ENCODE data around the gene AFAP1L1.

DNA sequence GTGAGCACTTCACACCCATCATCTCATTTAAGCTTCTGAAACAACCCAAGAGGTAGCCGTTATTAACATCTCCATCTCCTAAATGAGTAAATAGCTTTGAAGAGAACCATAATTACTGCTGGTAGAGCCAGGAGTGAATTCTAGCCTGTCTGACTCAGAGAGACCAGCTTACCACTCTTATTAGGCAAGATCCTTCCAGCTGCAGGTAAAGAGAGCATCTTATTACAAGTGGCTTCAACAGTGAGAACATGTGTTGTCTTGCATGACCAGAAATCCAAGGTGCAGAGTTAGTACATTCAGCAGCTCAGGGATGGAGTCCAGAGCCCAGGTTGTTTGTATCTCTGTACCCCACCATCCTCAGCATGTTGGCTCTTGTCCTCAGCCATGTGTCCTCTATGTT lies 10.9 kb upstream of the AFAP1L1 start:
- TF ChIP-seq, protein P1, sequence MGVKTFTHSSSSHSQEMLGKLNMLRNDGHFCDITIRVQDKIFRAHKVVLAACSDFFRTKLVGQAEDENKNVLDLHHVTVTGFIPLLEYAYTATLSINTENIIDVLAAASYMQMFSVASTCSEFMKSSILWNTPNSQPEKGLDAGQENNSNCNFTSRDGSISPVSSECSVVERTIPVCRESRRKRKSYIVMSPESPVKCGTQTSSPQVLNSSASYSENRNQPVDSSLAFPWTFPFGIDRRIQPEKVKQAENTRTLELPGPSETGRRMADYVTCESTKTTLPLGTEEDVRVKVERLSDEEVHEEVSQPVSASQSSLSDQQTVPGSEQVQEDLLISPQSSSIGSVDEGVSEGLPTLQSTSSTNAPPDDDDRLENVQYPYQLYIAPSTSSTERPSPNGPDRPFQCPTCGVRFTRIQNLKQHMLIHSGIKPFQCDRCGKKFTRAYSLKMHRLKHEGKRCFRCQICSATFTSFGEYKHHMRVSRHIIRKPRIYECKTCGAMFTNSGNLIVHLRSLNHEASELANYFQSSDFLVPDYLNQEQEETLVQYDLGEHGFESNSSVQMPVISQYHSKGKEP (tag by site-specific recombination; IDR thresholded peaks at IDR 0.05), result no peak
- TF ChIP-seq, protein P2, sequence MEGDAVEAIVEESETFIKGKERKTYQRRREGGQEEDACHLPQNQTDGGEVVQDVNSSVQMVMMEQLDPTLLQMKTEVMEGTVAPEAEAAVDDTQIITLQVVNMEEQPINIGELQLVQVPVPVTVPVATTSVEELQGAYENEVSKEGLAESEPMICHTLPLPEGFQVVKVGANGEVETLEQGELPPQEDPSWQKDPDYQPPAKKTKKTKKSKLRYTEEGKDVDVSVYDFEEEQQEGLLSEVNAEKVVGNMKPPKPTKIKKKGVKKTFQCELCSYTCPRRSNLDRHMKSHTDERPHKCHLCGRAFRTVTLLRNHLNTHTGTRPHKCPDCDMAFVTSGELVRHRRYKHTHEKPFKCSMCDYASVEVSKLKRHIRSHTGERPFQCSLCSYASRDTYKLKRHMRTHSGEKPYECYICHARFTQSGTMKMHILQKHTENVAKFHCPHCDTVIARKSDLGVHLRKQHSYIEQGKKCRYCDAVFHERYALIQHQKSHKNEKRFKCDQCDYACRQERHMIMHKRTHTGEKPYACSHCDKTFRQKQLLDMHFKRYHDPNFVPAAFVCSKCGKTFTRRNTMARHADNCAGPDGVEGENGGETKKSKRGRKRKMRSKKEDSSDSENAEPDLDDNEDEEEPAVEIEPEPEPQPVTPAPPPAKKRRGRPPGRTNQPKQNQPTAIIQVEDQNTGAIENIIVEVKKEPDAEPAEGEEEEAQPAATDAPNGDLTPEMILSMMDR (tag by site-specific recombination; IDR thresholded peaks at IDR 0.05), result no peak
- TF ChIP-seq SP3 (tag by site-specific recombination; IDR thresholded peaks at IDR 0.05) (no peak), ZNF48 (tag by site-specific recombination; IDR thresholded peaks at IDR 0.05) (no peak), SETDB1 (IDR thresholded peaks at IDR 0.05; ENCODE audit: insufficient read length, low read length) (no peak), ZNF184 (tag by site-specific recombination; IDR thresholded peaks at IDR 0.05) (no peak)

Measured in HEK293 (cell line).